GM13976 (cell line): ENCODE measurements around the gene NUDT11.
"Not testable (repeated sequence)": the region's sequence is repeated elsewhere in the genome, so short reads cannot be mapped to it uniquely, and the experiment has no call there.

Source experiments
- DNase-seq: peaks from one replicate; pipeline ENCODE4 v3.0.0; 2012; ENCODE audit warnings: low spot score
- in situ Hi-C: fragments of 300-500 bp; cut with MboI; formaldehyde crosslinking; loops from one replicate; pipeline ENCODE4 v1.12.0; 2022; ENCODE audit warnings: low sequenced_read_pairs, mixed read lengths, inconsistent platforms; ENCODE audit not compliant: unreplicated experiment
- TF ChIP-seq, protein P1 (sequence below): IDR thresholded peaks from 2 replicates; pipeline ENCODE4 v1.5.1; 2012; ENCODE audit warnings: borderline replicate concordance, mild to moderate bottlenecking; ENCODE audit not compliant: insufficient read depth; ENCODE audit errors: extremely low read depth, missing control alignments, control extremely low read depth

NUDT11 gene

DNA sequence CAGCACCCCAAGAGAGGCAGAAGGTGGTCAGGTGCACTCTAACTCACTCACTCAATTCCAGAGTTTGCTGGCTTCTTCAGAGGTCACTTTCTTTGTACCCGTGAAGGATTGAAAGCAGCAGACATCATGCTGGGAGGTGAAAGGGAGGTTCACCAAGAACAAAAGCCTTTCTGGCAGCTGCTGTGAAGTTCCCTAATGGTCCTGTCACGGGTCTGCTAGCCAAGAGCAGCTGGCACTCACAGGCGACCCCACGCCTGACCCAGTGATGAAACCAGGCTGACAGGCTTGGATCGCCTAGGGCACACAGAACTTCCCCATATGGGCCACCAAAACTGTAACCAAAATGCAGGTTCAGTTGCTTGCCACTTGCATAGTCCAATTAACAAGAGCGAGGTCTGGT is 11.8 kb downstream of the NUDT11 start:
- TF ChIP-seq, protein P1, sequence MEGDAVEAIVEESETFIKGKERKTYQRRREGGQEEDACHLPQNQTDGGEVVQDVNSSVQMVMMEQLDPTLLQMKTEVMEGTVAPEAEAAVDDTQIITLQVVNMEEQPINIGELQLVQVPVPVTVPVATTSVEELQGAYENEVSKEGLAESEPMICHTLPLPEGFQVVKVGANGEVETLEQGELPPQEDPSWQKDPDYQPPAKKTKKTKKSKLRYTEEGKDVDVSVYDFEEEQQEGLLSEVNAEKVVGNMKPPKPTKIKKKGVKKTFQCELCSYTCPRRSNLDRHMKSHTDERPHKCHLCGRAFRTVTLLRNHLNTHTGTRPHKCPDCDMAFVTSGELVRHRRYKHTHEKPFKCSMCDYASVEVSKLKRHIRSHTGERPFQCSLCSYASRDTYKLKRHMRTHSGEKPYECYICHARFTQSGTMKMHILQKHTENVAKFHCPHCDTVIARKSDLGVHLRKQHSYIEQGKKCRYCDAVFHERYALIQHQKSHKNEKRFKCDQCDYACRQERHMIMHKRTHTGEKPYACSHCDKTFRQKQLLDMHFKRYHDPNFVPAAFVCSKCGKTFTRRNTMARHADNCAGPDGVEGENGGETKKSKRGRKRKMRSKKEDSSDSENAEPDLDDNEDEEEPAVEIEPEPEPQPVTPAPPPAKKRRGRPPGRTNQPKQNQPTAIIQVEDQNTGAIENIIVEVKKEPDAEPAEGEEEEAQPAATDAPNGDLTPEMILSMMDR: no peak
- no peak for DNase-seq
- in situ Hi-C loops: no loop called here

DNA sequence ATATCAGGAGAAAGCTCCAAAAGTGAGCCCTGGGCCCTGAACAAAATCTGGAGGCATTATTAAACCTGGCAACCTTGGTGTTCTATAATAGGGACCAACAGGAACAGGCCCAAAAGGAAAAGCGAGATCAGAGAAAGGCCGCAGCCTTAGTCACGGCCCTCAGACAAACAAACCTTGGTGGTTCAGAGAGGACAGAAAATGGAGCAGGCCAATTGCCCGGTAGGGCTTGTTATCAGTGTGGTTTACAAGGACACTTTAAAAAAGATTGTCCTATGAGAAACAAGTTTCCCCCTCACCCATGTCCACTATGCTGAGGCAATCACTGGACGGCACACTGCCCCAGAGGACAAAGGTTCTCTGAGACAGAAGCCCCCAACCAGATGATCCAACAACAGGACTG is 14.0 kb downstream of the NUDT11 start:
- DNase-seq, in situ Hi-C loops: not testable (repeated sequence)

DNA sequence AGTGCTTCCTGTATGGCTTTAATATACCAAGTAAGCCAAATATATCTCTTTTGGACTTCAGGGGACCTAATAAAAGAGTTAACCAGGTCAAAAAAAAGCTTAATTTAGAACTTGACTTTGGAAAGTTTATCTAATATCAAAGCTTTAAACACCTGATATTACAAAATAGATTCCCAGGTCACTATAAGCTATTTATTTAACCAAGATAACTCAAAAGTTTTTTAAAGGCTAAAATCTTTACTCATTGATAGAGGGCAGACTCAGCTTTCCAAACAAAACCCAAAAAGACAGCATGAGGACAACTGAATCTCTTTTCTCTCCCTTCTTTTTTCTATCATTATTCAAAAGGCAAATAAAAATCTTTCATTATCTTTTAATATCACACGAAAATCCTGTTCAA is 19.5 kb downstream of the NUDT11 start:
- TF ChIP-seq, protein P1: no peak
- in situ Hi-C loops: no loop called here
- DNase-seq: no peak

- TF ChIP-seq, protein P1: no peak
- no peak for DNase-seq
- in situ Hi-C loops: loop anchor here (25.0 kb wide), 1 partner anchor 326 kb away; no protein-coding TSS in a partner anchor
These were observed 33.1 kb downstream of the NUDT11 start for GRCh38 chrX:51463322-51463721.

DNA sequence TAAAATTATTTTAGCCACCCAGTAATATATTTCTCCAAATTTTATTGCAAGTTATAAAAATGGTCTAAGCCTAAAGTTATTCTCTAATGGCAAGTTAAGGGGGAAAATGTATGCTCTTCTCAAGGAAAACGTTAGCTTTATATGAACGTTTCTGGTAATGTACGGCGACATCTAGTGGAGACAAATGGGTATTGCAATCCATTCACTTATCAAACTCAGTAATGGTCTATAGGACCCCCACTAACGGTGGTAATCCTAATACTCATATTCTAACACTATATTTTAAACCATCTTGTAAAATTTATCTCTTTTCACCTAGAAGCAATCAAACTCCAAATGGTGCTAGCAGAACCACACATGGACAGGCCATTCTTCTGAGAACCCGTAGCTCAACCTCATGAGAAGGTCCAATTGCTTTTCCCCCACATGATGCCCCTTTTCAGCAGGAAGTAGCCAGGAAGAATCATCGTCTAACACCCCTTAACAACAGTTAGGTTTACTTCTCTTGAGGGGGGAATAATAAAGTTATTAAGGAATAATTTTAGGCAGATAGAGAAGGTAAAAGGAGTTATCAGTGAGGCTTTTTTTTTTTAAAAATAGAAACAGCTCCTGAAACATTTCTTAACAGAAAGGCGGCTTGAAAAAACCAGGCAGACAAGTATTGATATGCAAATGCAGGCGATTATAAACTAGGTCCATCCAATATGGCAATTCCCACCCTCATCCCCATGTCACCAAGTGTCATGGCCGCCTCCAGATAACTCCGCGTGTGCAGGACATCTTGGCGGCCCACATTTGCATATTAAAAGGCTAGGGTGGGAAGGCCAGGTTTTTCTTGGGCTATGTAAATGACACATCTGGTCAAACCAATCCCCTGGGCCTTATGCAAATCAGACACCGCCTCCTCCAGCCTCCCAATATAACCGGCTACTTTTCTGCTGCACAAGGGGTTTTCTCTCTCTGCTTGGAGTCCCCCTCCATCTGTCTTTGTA is 35.0 kb downstream of the NUDT11 start:
- in situ Hi-C loops: loop anchor here (25.0 kb wide), 1 partner anchor 324 kb away; no protein-coding TSS in a partner anchor
- peak; percentile 11 for DNase-seq
- TF ChIP-seq, protein P1: peak; percentile 73

GRCh38 chrX:51459125-51459524 is 37.3 kb downstream of the NUDT11 start:
- no peak for DNase-seq
- in situ Hi-C loops: loop anchor here (25.0 kb wide), 1 partner anchor 322 kb away; no protein-coding TSS in a partner anchor
- TF ChIP-seq, protein P1: peak; percentile 30

GRCh38 chrX:51456814-51457213 is 39.6 kb downstream of the NUDT11 start:
- in situ Hi-C loops: loop anchor here (25.0 kb wide), 1 partner anchor 320 kb away; no protein-coding TSS in a partner anchor
- TF ChIP-seq, protein P1: no peak
- no peak for DNase-seq
